ENCODE results near the gene WNT6.

WNT6 gene

DNA sequence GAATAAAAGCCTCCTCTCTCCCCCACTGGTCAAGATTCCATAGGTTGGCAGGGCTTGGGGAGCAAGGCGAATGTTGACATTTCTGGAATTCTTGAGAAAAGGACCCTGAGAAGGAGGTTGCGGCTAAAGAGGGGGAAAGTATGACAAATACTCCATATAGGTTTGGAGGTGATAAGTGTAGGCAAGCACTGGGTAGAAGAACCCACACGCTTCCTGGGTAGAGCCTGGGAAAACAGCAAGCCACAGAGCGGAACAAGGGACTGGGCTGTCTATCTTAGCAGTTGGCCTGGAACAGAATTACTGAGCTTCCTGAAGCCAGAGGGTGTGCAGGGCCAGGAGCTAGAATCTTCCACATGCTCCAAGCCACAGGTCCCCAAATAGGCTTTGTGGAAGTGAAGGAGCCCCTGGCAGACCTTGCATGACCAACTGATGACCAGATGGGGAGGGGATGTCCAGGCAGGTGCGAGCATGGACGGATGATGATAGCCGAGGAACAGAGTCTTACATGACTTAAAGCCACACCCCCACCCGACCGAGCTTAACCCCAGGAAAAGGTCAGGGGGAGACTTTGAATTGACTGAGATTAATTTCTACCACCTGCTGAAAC lies 37.9 kb upstream of the WNT6 start:
- no peak for DNase-seq (ENCODE audit: low read depth)
- TF ChIP-seq CTCF (IDR thresholded peaks at IDR 0.05; ENCODE audit: low read length, missing control alignments), result no peak
- no peak overlapping the region for H3K4me3 ChIP-seq (replicated peaks; ENCODE audit: low read depth, low read length)

- DNase-seq (ENCODE audit: low read depth), result no peak
- no peak overlapping the region for H3K4me3 ChIP-seq (replicated peaks; ENCODE audit: low read depth, low read length)
- TF ChIP-seq CTCF (IDR thresholded peaks at IDR 0.05; ENCODE audit: low read length, missing control alignments), result no peak
Observed at GRCh38 chr2:218822622-218823021, 37.0 kb upstream of the WNT6 start.

DNA sequence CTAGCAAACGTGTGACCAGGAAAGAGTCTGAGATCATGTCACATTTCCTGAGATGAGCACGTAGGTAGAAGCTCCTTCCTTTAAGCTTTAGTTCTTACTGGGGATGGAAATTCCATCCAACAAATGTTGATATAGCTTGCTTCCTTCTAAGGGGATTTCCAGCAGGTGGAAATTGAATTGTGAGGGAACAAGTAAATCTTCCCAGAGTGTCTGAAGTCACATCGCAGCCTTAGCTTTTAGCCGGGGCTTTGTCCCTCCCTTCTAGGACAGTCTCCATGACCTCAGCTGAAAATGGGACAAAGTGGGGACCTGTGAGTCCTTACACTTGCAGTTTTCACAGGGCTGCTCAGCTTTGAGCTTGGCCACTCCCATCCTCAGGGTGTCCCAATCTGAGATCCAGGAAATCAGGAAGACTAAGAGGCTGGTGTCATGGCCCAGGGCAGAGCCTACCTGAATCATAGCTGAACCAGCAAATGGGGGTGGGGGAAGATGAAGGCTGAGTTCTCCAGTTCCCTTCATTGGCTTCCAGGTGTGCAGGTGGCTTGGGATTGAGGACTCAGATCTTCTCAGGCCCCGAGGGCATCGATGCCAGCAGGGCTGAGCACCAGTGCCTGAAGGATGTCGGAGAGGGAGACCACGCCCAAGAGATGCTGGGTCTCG lies 36.3 kb upstream of the WNT6 start:
- DNase-seq (ENCODE audit: low read depth), result no peak
- TF ChIP-seq CTCF (IDR thresholded peaks at IDR 0.05; ENCODE audit: low read length, missing control alignments), result no peak

DNA sequence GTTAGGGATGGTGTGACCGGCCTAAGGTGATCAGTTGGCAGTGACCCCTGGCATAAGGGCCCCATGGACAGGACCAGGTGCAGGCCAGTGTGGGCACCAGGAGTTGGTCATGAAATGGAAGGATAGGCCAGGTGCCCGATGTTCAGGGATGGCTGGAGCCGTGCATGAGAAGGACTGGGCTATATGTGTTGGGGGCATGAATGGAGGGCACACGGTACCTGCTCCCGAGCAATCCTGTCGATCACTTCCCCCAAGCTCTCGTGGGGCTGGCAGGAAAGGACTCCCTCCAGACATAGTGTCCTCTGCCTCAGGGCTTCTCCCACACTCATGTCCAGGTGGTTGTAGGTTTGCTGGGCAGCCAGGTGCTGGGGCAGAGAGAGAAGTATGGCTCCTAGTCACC lies 35.6 kb upstream of the WNT6 start:
- no peak for DNase-seq (ENCODE audit: low read depth)
- H3K4me3 ChIP-seq (replicated peaks; ENCODE audit: low read depth, low read length), result no peak overlapping the region
- TF ChIP-seq CTCF (IDR thresholded peaks at IDR 0.05; ENCODE audit: low read length, missing control alignments), result no peak

More for the DNA sequence above, 36.3 kb upstream of the WNT6 start:
- no peak overlapping the region for H3K4me3 ChIP-seq (replicated peaks; ENCODE audit: low read depth, low read length)

DNA sequence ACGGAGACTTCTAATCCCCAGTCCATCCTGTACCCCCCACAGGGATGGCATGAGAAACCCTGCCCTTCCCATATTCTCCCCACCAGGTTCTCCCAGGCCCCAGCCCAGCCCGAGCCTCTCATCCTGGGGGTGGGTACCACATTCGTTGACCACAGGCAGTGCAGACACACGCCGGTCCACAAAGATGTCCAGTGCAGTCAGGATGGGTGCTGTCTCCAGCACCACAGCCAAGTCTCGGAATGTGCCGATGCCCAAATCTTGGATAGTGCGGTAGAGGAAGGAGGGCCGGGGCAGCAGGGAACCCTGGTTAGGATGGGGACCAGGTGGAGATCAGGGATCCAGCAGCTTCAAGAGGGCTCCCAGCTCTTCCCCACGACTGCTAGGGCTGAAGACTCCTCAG lies 32.8 kb upstream of the WNT6 start:
- TF ChIP-seq CTCF (IDR thresholded peaks at IDR 0.05; ENCODE audit: low read length, missing control alignments), result no peak
- H3K4me3 ChIP-seq (replicated peaks; ENCODE audit: low read depth, low read length), result no peak overlapping the region
- DNase-seq (ENCODE audit: low read depth), result no peak

GRCh38 chr2:218827701-218828476 lies 31.7 kb upstream of the WNT6 start:
- TF ChIP-seq CTCF (IDR thresholded peaks at IDR 0.05; ENCODE audit: low read length, missing control alignments), result no peak
- H3K4me3 ChIP-seq (replicated peaks; ENCODE audit: low read depth, low read length), result no peak overlapping the region
- DNase-seq (ENCODE audit: low read depth), result no peak

Data from fibroblast of pulmonary artery (primary cell).